ENCODE measurements around the gene ANKRD61.
"Not testable (repeated sequence)": the region's sequence is repeated elsewhere in the genome, so short reads cannot be mapped to it uniquely, and the experiment has no call there.

Gene ANKRD61

GRCh38 chr7:6030988-6031387, at the start of gene ANKRD61:
TSS of gene ANKRD61 (plus strand) at chr7:6031376. CDS start at chr7:6031376, 0 bp downstream.
- H3K27ac ChIP-seq, result peak within 1 kb of the TSS; percentile 11; the same call in 1 of the 2 replicates
- ChIA-PET CTCF (interaction anchor here (0.6 kb wide), 1 partner anchor 187 kb away, joined by 9 read pairs; no protein-coding TSS in a partner anchor), POLR2A (ENCODE audit: low non-redundant PET) (no interaction called here)
- DNase-seq (ENCODE audit: low spot score), result no peak
- TF ChIP-seq CTCF (conservative IDR thresholded peaks at IDR 0.05; ENCODE audit: low read depth), result no peak

- DNase-seq (ENCODE audit: low spot score); H3K27ac ChIP-seq; POLR2A ChIA-PET (ENCODE audit: low non-redundant PET); CTCF ChIA-PET: not testable (repeated sequence)
Observed at GRCh38 chr7:5987061-5987460, 44.1 kb upstream of the ANKRD61 start.

GRCh38 chr7:5997210-5997808, 33.9 kb upstream of the ANKRD61 start:
- POLR2A ChIA-PET (ENCODE audit: low non-redundant PET), result no interaction called here
- H3K27ac ChIP-seq, result peak overlapping the region; percentile 93; the same call in 1 of the 2 replicates
- DNase-seq (ENCODE audit: low spot score), result peak; percentile 52
- peak; percentile 66 for TF ChIP-seq CTCF (conservative IDR thresholded peaks at IDR 0.05; ENCODE audit: low read depth)
- CTCF ChIA-PET, result interaction anchor here (0.5 to 1.7 kb wide), 13 partner anchors 11 to 477 kb away, joined by 3 to 7 read pairs (median 4); partner anchors contain the start of genes AIMP2 and PMS2

GRCh38 chr7:6007386-6007785, 23.8 kb upstream of the ANKRD61 start:
- ChIA-PET CTCF (no interaction called here), POLR2A (ENCODE audit: low non-redundant PET) (no interaction called here)
- no peak for DNase-seq (ENCODE audit: low spot score)
- H3K27ac ChIP-seq, result peak overlapping the region; percentile 92; the same call in 1 of the 2 replicates
- TF ChIP-seq CTCF (conservative IDR thresholded peaks at IDR 0.05; ENCODE audit: low read depth), result no peak

GRCh38 chr7:6007835-6008590, 23.2 kb upstream of the ANKRD61 start:
- DNase-seq (ENCODE audit: low spot score); POLR2A ChIA-PET (ENCODE audit: low non-redundant PET): not testable (repeated sequence)
- CTCF ChIA-PET, result interaction anchor here (1.7 kb wide), 1 partner anchor 11 kb away, joined by 6 read pairs; no protein-coding TSS in a partner anchor
- H3K27ac ChIP-seq, result peak overlapping the region; percentile 92

- POLR2A ChIA-PET (ENCODE audit: low non-redundant PET), result interaction anchor here (0.5 to 0.6 kb wide), 2 partner anchors 9 to 239 kb away, joined by 3 read pairs; no protein-coding TSS in a partner anchor
- peak within 1 kb of the TSS; percentile 92 for H3K27ac ChIP-seq
- CTCF ChIA-PET, result interaction anchor here (0.6 to 1.7 kb wide), 2 partner anchors 11 to 344 kb away, joined by 4 to 6 read pairs; no protein-coding TSS in a partner anchor
- no peak for TF ChIP-seq CTCF (conservative IDR thresholded peaks at IDR 0.05; ENCODE audit: low read depth)
- peak; percentile 97 for DNase-seq (ENCODE audit: low spot score)
Observed at GRCh38 chr7:6008668-6009611, 22.2 kb upstream of the ANKRD61 start, which contains the start of the genes AIMP2 and PMS2. TSS of gene AIMP2 (plus strand) at chr7:6009272. CDS start at chr7:6009364, 92 bp downstream. TSS of gene PMS2 (minus strand) at chr7:6009049. CDS start at chr7:6009019, 30 bp downstream.

- H3K27ac ChIP-seq, result peak overlapping the region; percentile 92
- DNase-seq (ENCODE audit: low spot score); POLR2A ChIA-PET (ENCODE audit: low non-redundant PET); CTCF ChIA-PET: not testable (repeated sequence)
Observed at GRCh38 chr7:6010370-6010769, 20.8 kb upstream of the ANKRD61 start.

All from RWPE1 (cell line).